Measurements from ENCODE around the gene SIX1.

SIX1 gene

GRCh38 chr14:60618241-60618640 lies 31.0 kb downstream of the SIX1 start:
- POLR2A ChIA-PET: no interaction called here
- CTCF ChIA-PET: no interaction called here

GRCh38 chr14:60616461-60616959 lies 32.8 kb downstream of the SIX1 start:
- CTCF ChIA-PET: no interaction called here
- DNase-seq (ENCODE audit: extremely low spot score): no peak

More at GRCh38 chr14:60618241-60618640, 31.0 kb downstream of the SIX1 start:
- no peak for DNase-seq (ENCODE audit: extremely low spot score)
- TF ChIP-seq ELF4 (IDR thresholded peaks at IDR 0.05) (no peak), HDGF (IDR thresholded peaks at IDR 0.05; ENCODE audit: borderline replicate concordance) (no peak), L3MBTL2 (conservative IDR thresholded peaks at IDR 0.05) (no peak), PKNOX1 (IDR thresholded peaks at IDR 0.05) (no peak), FOXK2 (IDR thresholded peaks at IDR 0.05) (no peak), TARDBP (IDR thresholded peaks at IDR 0.05) (no peak), NFRKB (IDR thresholded peaks at IDR 0.05) (no peak), FOXA1 (IDR thresholded peaks at IDR 0.05) (no peak)

GRCh38 chr14:60602291-60602690 lies 47.0 kb downstream of the SIX1 start:
- POLR2A ChIA-PET: no interaction called here
- no peak for DNase-seq (ENCODE audit: extremely low spot score)
- CTCF ChIA-PET: no interaction called here
- TF ChIP-seq SP1 (IDR thresholded peaks at IDR 0.05) (no peak), FOXM1 (IDR thresholded peaks at IDR 0.05; ENCODE audit: borderline replicate concordance) (no peak), FOXK2 (IDR thresholded peaks at IDR 0.05) (no peak), CTBP1 (IDR thresholded peaks at IDR 0.05; ENCODE audit: borderline replicate concordance) (no peak), TARDBP (IDR thresholded peaks at IDR 0.05) (no peak), ELF4 (IDR thresholded peaks at IDR 0.05) (no peak), PKNOX1 (IDR thresholded peaks at IDR 0.05) (no peak), HDGF (IDR thresholded peaks at IDR 0.05; ENCODE audit: borderline replicate concordance) (no peak), BHLHE40 (IDR thresholded peaks at IDR 0.05; ENCODE audit: borderline replicate concordance) (no peak), ZNF384 (IDR thresholded peaks at IDR 0.05) (no peak), L3MBTL2 (conservative IDR thresholded peaks at IDR 0.05) (no peak), ARNT (IDR thresholded peaks at IDR 0.05) (no peak), SUZ12 (IDR thresholded peaks at IDR 0.05) (no peak)

More at GRCh38 chr14:60616461-60616959, 32.8 kb downstream of the SIX1 start:
- POLR2A ChIA-PET: no interaction called here
- TF ChIP-seq ARNT (IDR thresholded peaks at IDR 0.05) (no peak), ELF4 (IDR thresholded peaks at IDR 0.05) (no peak), LEF1 (IDR thresholded peaks at IDR 0.05; ENCODE audit: borderline replicate concordance) (no peak), HDGF (IDR thresholded peaks at IDR 0.05; ENCODE audit: borderline replicate concordance) (no peak), NFRKB (IDR thresholded peaks at IDR 0.05) (no peak), FOXK2 (IDR thresholded peaks at IDR 0.05) (no peak), BHLHE40 (IDR thresholded peaks at IDR 0.05; ENCODE audit: borderline replicate concordance) (no peak), PKNOX1 (IDR thresholded peaks at IDR 0.05) (no peak), ZNF384 (IDR thresholded peaks at IDR 0.05) (no peak), L3MBTL2 (conservative IDR thresholded peaks at IDR 0.05) (no peak), SP1 (IDR thresholded peaks at IDR 0.05) (no peak), SUZ12 (IDR thresholded peaks at IDR 0.05) (no peak), CTBP1 (IDR thresholded peaks at IDR 0.05; ENCODE audit: borderline replicate concordance) (no peak), FOXA1 (IDR thresholded peaks at IDR 0.05) (no peak), TARDBP (IDR thresholded peaks at IDR 0.05) (no peak), FOXM1 (IDR thresholded peaks at IDR 0.05; ENCODE audit: borderline replicate concordance) (no peak)

GRCh38 chr14:60599727-60600126 lies 49.5 kb downstream of the SIX1 start:
- DNase-seq (ENCODE audit: extremely low spot score): no peak
- ChIA-PET CTCF (no interaction called here), POLR2A (no interaction called here)
- TF ChIP-seq ZNF384 (IDR thresholded peaks at IDR 0.05) (no peak), FOXM1 (IDR thresholded peaks at IDR 0.05; ENCODE audit: borderline replicate concordance) (no peak), SP1 (IDR thresholded peaks at IDR 0.05) (no peak), L3MBTL2 (conservative IDR thresholded peaks at IDR 0.05) (no peak), NFRKB (IDR thresholded peaks at IDR 0.05) (no peak), LEF1 (IDR thresholded peaks at IDR 0.05; ENCODE audit: borderline replicate concordance) (no peak)

- ChIA-PET POLR2A (no interaction called here), CTCF (no interaction called here)
- no peak for TF ChIP-seq HDGF (IDR thresholded peaks at IDR 0.05; ENCODE audit: borderline replicate concordance)
- no peak for TF ChIP-seq CTBP1 (IDR thresholded peaks at IDR 0.05; ENCODE audit: borderline replicate concordance)
- TF ChIP-seq SP1 (IDR thresholded peaks at IDR 0.05): no peak
- no peak for TF ChIP-seq FOXK2 (IDR thresholded peaks at IDR 0.05)
- no peak for TF ChIP-seq ZNF384 (IDR thresholded peaks at IDR 0.05)
- no peak for TF ChIP-seq ARNT (IDR thresholded peaks at IDR 0.05)
- no peak for TF ChIP-seq FOXM1 (IDR thresholded peaks at IDR 0.05; ENCODE audit: borderline replicate concordance)
- no peak for TF ChIP-seq NFRKB (IDR thresholded peaks at IDR 0.05)
- no peak for TF ChIP-seq TARDBP (IDR thresholded peaks at IDR 0.05)
- no peak for TF ChIP-seq L3MBTL2 (conservative IDR thresholded peaks at IDR 0.05)
- no peak for TF ChIP-seq ELF4 (IDR thresholded peaks at IDR 0.05)
- no peak for TF ChIP-seq FOXA1 (IDR thresholded peaks at IDR 0.05)
- TF ChIP-seq LEF1 (IDR thresholded peaks at IDR 0.05; ENCODE audit: borderline replicate concordance): no peak
- TF ChIP-seq SUZ12 (IDR thresholded peaks at IDR 0.05): no peak
- TF ChIP-seq BHLHE40 (IDR thresholded peaks at IDR 0.05; ENCODE audit: borderline replicate concordance): no peak
- no peak for TF ChIP-seq PKNOX1 (IDR thresholded peaks at IDR 0.05)
- DNase-seq (ENCODE audit: extremely low spot score): no peak
These were observed 53.1 kb downstream of the SIX1 start for GRCh38 chr14:60596139-60596538.

- no peak for TF ChIP-seq SP1 (IDR thresholded peaks at IDR 0.05)
- peak; percentile 70 for TF ChIP-seq PKNOX1 (IDR thresholded peaks at IDR 0.05)
- no peak for TF ChIP-seq BHLHE40 (IDR thresholded peaks at IDR 0.05; ENCODE audit: borderline replicate concordance)
- no peak for TF ChIP-seq ARNT (IDR thresholded peaks at IDR 0.05)
- no peak for TF ChIP-seq FOXK2 (IDR thresholded peaks at IDR 0.05)
- no peak for DNase-seq (ENCODE audit: extremely low spot score)
- CTCF ChIA-PET: interaction anchor here (0.7 kb wide), 1 partner anchor 61 kb away, joined by 3 read pairs; no protein-coding TSS in a partner anchor
These were observed 55.2 kb downstream of the SIX1 start for GRCh38 chr14:60594062-60594461.

More at GRCh38 chr14:60594062-60594461, 55.2 kb downstream of the SIX1 start:
- POLR2A ChIA-PET: no interaction called here
